ENCODE data around the gene CTSK.

DNA sequence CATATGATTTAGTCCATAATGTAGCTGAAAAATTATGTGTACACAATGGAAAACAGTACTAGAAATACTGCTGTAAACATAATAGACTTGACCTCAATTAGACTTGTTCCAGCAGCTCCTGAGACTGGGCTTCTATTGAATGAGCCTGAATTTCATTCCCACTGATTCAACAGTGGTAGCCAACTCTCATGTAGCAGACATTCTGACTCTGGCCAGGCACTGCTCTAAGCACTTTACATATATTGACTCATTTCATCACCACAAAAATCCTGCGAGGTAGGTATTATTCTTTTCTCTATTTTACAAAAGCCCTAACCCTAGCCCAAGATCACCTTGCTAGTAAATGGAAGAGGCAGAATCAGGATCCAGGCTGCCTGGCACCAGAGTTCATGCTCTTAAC is 29.7 kb downstream of the CTSK start:
- TF ChIP-seq CTCF (conservative IDR thresholded peaks at IDR 0.05), result no peak
- no peak for TF ChIP-seq EZH2 (IDR thresholded peaks at IDR 0.05; ENCODE audit: low read depth)
